ENCODE results near the gene MAP1B.

The MAP1B gene

GRCh38 chr5:72093217-72093616 is 14.1 kb upstream of the MAP1B start:
- in situ Hi-C loops (cut with MboI; ENCODE audit: low pct_unique_long_range_greater_than_20kb, low sequenced_read_pairs), result no loop called here

GRCh38 chr5:72093824-72094223 is 13.5 kb upstream of the MAP1B start:
- in situ Hi-C loops (cut with MboI; ENCODE audit: low pct_unique_long_range_greater_than_20kb, low sequenced_read_pairs), result no loop called here
- no peak for DNase-seq

More at GRCh38 chr5:72093217-72093616, 14.1 kb upstream of the MAP1B start:
- DNase-seq, result no peak

GRCh38 chr5:72096602-72097188 is 10.6 kb upstream of the MAP1B start:
- DNase-seq, result no peak
- in situ Hi-C loops (cut with MboI; ENCODE audit: low pct_unique_long_range_greater_than_20kb, low sequenced_read_pairs), result no loop called here

- no peak for DNase-seq
- in situ Hi-C loops (cut with MboI; ENCODE audit: low pct_unique_long_range_greater_than_20kb, low sequenced_read_pairs), result no loop called here
These were observed 5.4 kb upstream of the MAP1B start for GRCh38 chr5:72101828-72102227.

GRCh38 chr5:72106817-72107130 is 501 bp upstream of the MAP1B start:
- in situ Hi-C loops (cut with MboI; ENCODE audit: low pct_unique_long_range_greater_than_20kb, low sequenced_read_pairs), result no loop called here
- no peak for DNase-seq

GRCh38 chr5:72107901-72108201 is 576 bp downstream of the MAP1B start:
- DNase-seq, result no peak
- in situ Hi-C loops (cut with MboI; ENCODE audit: low pct_unique_long_range_greater_than_20kb, low sequenced_read_pairs), result no loop called here

GRCh38 chr5:72108202-72109061 is 1.2 kb downstream of the MAP1B start:
- peak; percentile 12 for DNase-seq
- in situ Hi-C loops (cut with MboI; ENCODE audit: low pct_unique_long_range_greater_than_20kb, low sequenced_read_pairs), result no loop called here

- in situ Hi-C loops (cut with MboI; ENCODE audit: low pct_unique_long_range_greater_than_20kb, low sequenced_read_pairs), result no loop called here
- no peak for DNase-seq
These were observed 1.8 kb downstream of the MAP1B start for GRCh38 chr5:72109062-72109411.

- DNase-seq, result no peak
- in situ Hi-C loops (cut with MboI; ENCODE audit: low pct_unique_long_range_greater_than_20kb, low sequenced_read_pairs), result no loop called here
These were observed 2.4 kb downstream of the MAP1B start for GRCh38 chr5:72109625-72110024.

- in situ Hi-C loops (cut with MboI; ENCODE audit: low pct_unique_long_range_greater_than_20kb, low sequenced_read_pairs), result no loop called here
These were observed 3.2 kb downstream of the MAP1B start for GRCh38 chr5:72110394-72111013.

GRCh38 chr5:72112389-72112788 is 5.1 kb downstream of the MAP1B start:
- no peak for DNase-seq

More at GRCh38 chr5:72110394-72111013, 3.2 kb downstream of the MAP1B start:
- no peak for DNase-seq

GRCh38 chr5:72114629-72115028 is 7.4 kb downstream of the MAP1B start:
- in situ Hi-C loops (cut with MboI; ENCODE audit: low pct_unique_long_range_greater_than_20kb, low sequenced_read_pairs), result no loop called here
- DNase-seq, result no peak

More at GRCh38 chr5:72112389-72112788, 5.1 kb downstream of the MAP1B start:
- in situ Hi-C loops (cut with MboI; ENCODE audit: low pct_unique_long_range_greater_than_20kb, low sequenced_read_pairs), result no loop called here

- no peak for DNase-seq
- in situ Hi-C loops (cut with MboI; ENCODE audit: low pct_unique_long_range_greater_than_20kb, low sequenced_read_pairs), result no loop called here
These were observed 8.0 kb downstream of the MAP1B start for GRCh38 chr5:72115296-72115695.

GRCh38 chr5:72117307-72117706 is 10.0 kb downstream of the MAP1B start:
- in situ Hi-C loops (cut with MboI; ENCODE audit: low pct_unique_long_range_greater_than_20kb, low sequenced_read_pairs), result no loop called here
- DNase-seq, result no peak

- in situ Hi-C loops (cut with MboI; ENCODE audit: low pct_unique_long_range_greater_than_20kb, low sequenced_read_pairs), result no loop called here
- DNase-seq, result no peak
These were observed 13.9 kb downstream of the MAP1B start for GRCh38 chr5:72121052-72121779.

- in situ Hi-C loops (cut with MboI; ENCODE audit: low pct_unique_long_range_greater_than_20kb, low sequenced_read_pairs), result no loop called here
- DNase-seq, result no peak
These were observed 14.6 kb downstream of the MAP1B start for GRCh38 chr5:72121780-72122445.

- in situ Hi-C loops (cut with MboI; ENCODE audit: low pct_unique_long_range_greater_than_20kb, low sequenced_read_pairs), result no loop called here
- no peak for DNase-seq
These were observed 15.3 kb downstream of the MAP1B start for GRCh38 chr5:72122602-72123001.

- no peak for DNase-seq
- in situ Hi-C loops (cut with MboI; ENCODE audit: low pct_unique_long_range_greater_than_20kb, low sequenced_read_pairs), result no loop called here
These were observed 16.6 kb downstream of the MAP1B start for GRCh38 chr5:72123764-72124376.

GRCh38 chr5:72125271-72125940 is 18.1 kb downstream of the MAP1B start:
- no peak for DNase-seq
- in situ Hi-C loops (cut with MboI; ENCODE audit: low pct_unique_long_range_greater_than_20kb, low sequenced_read_pairs), result no loop called here

Measured in KBM-7 (cell line).